Left lobe of liver (tissue), 2 donors: Measurements from ENCODE around the gene MCF2L. TPM values are rescaled to one million over a fixed set of nuclear protein-coding genes. Genes with fewer than 3 reads are reported as not detected.
"Not testable (repeated sequence)": the region's sequence is repeated elsewhere in the genome, so short reads cannot be mapped to it uniquely, and the experiment has no call there.

ENCODE experiments used
- ATAC-seq: fragments of 200-7000 bp; cut with Tn5 transposase; one replicate; pipeline ENCODE4 v1.9.1; 2020; ENCODE audit warnings: mild to moderate bottlenecking, moderate library complexity
- DNase-seq: peaks from one replicate; pipeline ENCODE4 v3.0.0-alpha.2; 2020; ENCODE audit warnings: low spot score
- total RNA-seq: library from RNA; stranded (reverse); gene quantifications from one replicate; pipeline ENCODE4 v1.2.1, GENCODE V29; 2021
- donor health status: DM: no; HTN: no; CAD: no; lungs with moderate emphysema.
- donor health status: DM: no; HTN: yes; CAD: no.

The MCF2L gene
- total RNA-seq, 1 donor from 2014 or later: 14.9 TPM

GRCh38 chr13:113026391-113026910 is 57.4 kb downstream of the MCF2L start:
- ATAC-seq (no peak), DNase-seq (no peak)

- ATAC-seq (no peak), DNase-seq (no peak)
These were observed 58.1 kb downstream of the MCF2L start for GRCh38 chr13:113027095-113027494.

- DNase-seq: no peak
These were observed 58.6 kb downstream of the MCF2L start for GRCh38 chr13:113027566-113027965.

GRCh38 chr13:113028336-113029060 is 59.5 kb downstream of the MCF2L start:
- no peak for DNase-seq
- no peak for ATAC-seq

More at GRCh38 chr13:113027566-113027965, 58.6 kb downstream of the MCF2L start:
- ATAC-seq: no peak

- DNase-seq: no peak
- no peak for ATAC-seq
These were observed 60.0 kb downstream of the MCF2L start for GRCh38 chr13:113029061-113029445.

- DNase-seq: peak; percentile 61
- peak; percentile 81 for ATAC-seq
These were observed 60.7 kb downstream of the MCF2L start for GRCh38 chr13:113029487-113030258.

GRCh38 chr13:113030259-113030640 is 61.2 kb downstream of the MCF2L start:
- DNase-seq, ATAC-seq: not testable (repeated sequence)

GRCh38 chr13:113031465-113031864 is 62.5 kb downstream of the MCF2L start:
- ATAC-seq: no peak
- no peak for DNase-seq

- DNase-seq: no peak
- no peak for ATAC-seq
These were observed 63.3 kb downstream of the MCF2L start for GRCh38 chr13:113032291-113032690.

GRCh38 chr13:113033054-113033850 is 64.2 kb downstream of the MCF2L start:
- DNase-seq (no peak), ATAC-seq (no peak)

GRCh38 chr13:113034451-113035212 is 65.6 kb downstream of the MCF2L start:
- ATAC-seq (peak; percentile 97), DNase-seq (peak; percentile 69)

GRCh38 chr13:113035213-113035800 is 66.3 kb downstream of the MCF2L start:
- no peak for DNase-seq
- peak; percentile 46 for ATAC-seq

- DNase-seq (no peak), ATAC-seq (no peak)
These were observed 67.4 kb downstream of the MCF2L start for GRCh38 chr13:113036401-113036800.

- DNase-seq (no peak), ATAC-seq (no peak)
These were observed 71.0 kb downstream of the MCF2L start for GRCh38 chr13:113040031-113040430.

GRCh38 chr13:113040597-113041292 is 71.7 kb downstream of the MCF2L start:
- no peak for DNase-seq
- ATAC-seq: no peak

GRCh38 chr13:113041293-113041690 is 72.3 kb downstream of the MCF2L start:
- DNase-seq: no peak

GRCh38 chr13:113041896-113042295 is 72.9 kb downstream of the MCF2L start:
- DNase-seq (no peak), ATAC-seq (no peak)

More at GRCh38 chr13:113041293-113041690, 72.3 kb downstream of the MCF2L start:
- ATAC-seq: no peak

- DNase-seq (no peak), ATAC-seq (no peak)
These were observed 73.4 kb downstream of the MCF2L start for GRCh38 chr13:113042456-113042855.

GRCh38 chr13:113043001-113043630 is 74.1 kb downstream of the MCF2L start:
- DNase-seq (no peak), ATAC-seq (no peak)
